Measurements from ENCODE around the gene BLOC1S5. TPM values are rescaled to one million over a fixed set of nuclear protein-coding genes. Genes with fewer than 3 reads are reported as not detected.

The BLOC1S5 gene
- total RNA-seq, 4 donors from 2014 or later: 15.5 to 242 (median 38.8) TPM

- Histone ChIP-seq H3K36me3 (no peaks in the 10 kb centered on the region), H3K9me3 (no peaks in the 10 kb centered on the region), H3K4me3 (no peak overlapping the region), H3K27ac (no peak overlapping the region), H3K27me3 (no peaks in the 10 kb centered on the region), H3K4me1 (no peaks in the 10 kb centered on the region)
- DNase-seq: no peak
- intact Hi-C loops (cut with DNase I; ENCODE audit: low total_unique reads): no loop called here
- no peak for TF ChIP-seq CTCF (IDR thresholded peaks at IDR 0.05)
- TF ChIP-seq POLR2A (IDR thresholded peaks at IDR 0.05): no peak
Measured at GRCh38 chr6:8087870-8088754, 23.9 kb upstream of the BLOC1S5 start.

- no peak overlapping the region for H3K27ac ChIP-seq
- H3K4me1 ChIP-seq: no peaks in the 10 kb centered on the region
- no peak for DNase-seq
- no peaks in the 10 kb centered on the region for H3K36me3 ChIP-seq
- H3K4me3 ChIP-seq: no peak overlapping the region
- no peaks in the 10 kb centered on the region for H3K27me3 ChIP-seq
- TF ChIP-seq POLR2A (IDR thresholded peaks at IDR 0.05) (no peak), CTCF (IDR thresholded peaks at IDR 0.05) (no peak)
- H3K9me3 ChIP-seq: no peaks in the 10 kb centered on the region
- intact Hi-C loops (cut with DNase I; ENCODE audit: low total_unique reads): no loop called here
Measured at GRCh38 chr6:8086755-8087306, 22.6 kb upstream of the BLOC1S5 start.

- DNase-seq: no peak
- H3K27ac ChIP-seq: no peak overlapping the region
- intact Hi-C loops (cut with DNase I; ENCODE audit: low total_unique reads): no loop called here
Measured at GRCh38 chr6:8085053-8085511, 20.9 kb upstream of the BLOC1S5 start.

GRCh38 chr6:8084586-8084985 is 20.4 kb upstream of the BLOC1S5 start:
- no peaks in the 10 kb centered on the region for H3K4me1 ChIP-seq
- no peak overlapping the region for H3K27ac ChIP-seq
- no peak for TF ChIP-seq CTCF (IDR thresholded peaks at IDR 0.05)
- TF ChIP-seq POLR2A (IDR thresholded peaks at IDR 0.05): no peak
- no peaks in the 10 kb centered on the region for H3K27me3 ChIP-seq
- intact Hi-C loops (cut with DNase I; ENCODE audit: low total_unique reads): no loop called here
- H3K9me3 ChIP-seq: no peaks in the 10 kb centered on the region
- DNase-seq: no peak
- H3K36me3 ChIP-seq: no peaks in the 10 kb centered on the region
- H3K4me3 ChIP-seq: no peak overlapping the region

More at GRCh38 chr6:8085053-8085511, 20.9 kb upstream of the BLOC1S5 start:
- Histone ChIP-seq H3K4me1 (no peaks in the 10 kb centered on the region), H3K27me3 (no peaks in the 10 kb centered on the region), H3K9me3 (no peaks in the 10 kb centered on the region), H3K4me3 (no peak overlapping the region), H3K36me3 (no peaks in the 10 kb centered on the region)
- TF ChIP-seq POLR2A (IDR thresholded peaks at IDR 0.05) (no peak), CTCF (IDR thresholded peaks at IDR 0.05) (no peak)
